K562 (cell line): ENCODE results near the gene NRCAM. TPM values are rescaled to one million over a fixed set of nuclear protein-coding genes. Genes with fewer than 3 reads are reported as not detected.

Experiments
- ATAC-seq: fragments of 200-7000 bp; cut with Tn5 transposase; 3 replicates; pipeline ENCODE4 v1.9.1; 2020; ENCODE audit warnings: moderate library complexity
- BruUV-seq: library from RNA; stranded (reverse); fragments of 400-500 nt; replicated peaks from 2 replicates; lab custom pipeline; 2021; lab: Mats Ljungman, UMichigan
- CTCF ChIA-PET: fragments of 300-600 bp; formaldehyde crosslinking; extraction: SDS; loops from one replicate; lab custom pipeline; 2021; ENCODE audit warnings: low intra/inter-chr PET ratio; lab: Yijun Ruan, JAX
- POLR2A ChIA-PET: fragments of 300-600, 350-650 bp; sonication (Branson Sonifier 250); formaldehyde crosslinking; extraction: SDS; loops from one replicate; lab custom pipeline; 2021; ENCODE audit warnings: antibody characterized with exemption, inconsistent platforms; lab: Yijun Ruan, JAX
- DNase-seq, 4 experiments: peaks; one replicate each; pipeline versions ENCODE4 v3.0.0 to v3.0.0-alpha.2; 2011 to 2018; ENCODE audit warnings: low spot score in 3 of 4, mixed read lengths in 3 of 4; ENCODE audit errors: extremely low read depth in 1 of 4
- FAIRE-seq: peaks from 2 replicates; lab custom pipeline; 2011; peaks lifted over from hg19 to GRCh38; lab: Jason Lieb, UNC
- H2AFZ ChIP-seq: 2 replicates; pipeline ENCODE4 v1.6.0; 2011; ENCODE audit warnings: low read depth, low read length, control low read depth, inconsistent platforms
- H3K27ac ChIP-seq: fragments of 200-600 bp; 3 replicates; pipeline ENCODE4 v1.8.0; 2011; ENCODE audit warnings: low read depth, mild to moderate bottlenecking, control low read depth, inconsistent platforms, low read length, moderate library complexity, mixed read lengths; ENCODE audit errors: extremely low read depth
- H3K27me3 ChIP-seq, 2 experiments: fragments of 300-600 bp in 1 of 2; 2 replicates in 1 of 2; 3 replicates in 1 of 2; pipeline versions ENCODE4 v1.6.0 to v1.8.0; 2011; ENCODE audit warnings: inconsistent platforms in 2 of 2, low read length in 2 of 2, mild to moderate bottlenecking in 1 of 2, mixed read lengths in 1 of 2, moderate library complexity in 1 of 2; ENCODE audit not compliant: control insufficient read depth in 2 of 2, insufficient read depth in 2 of 2
- H3K36me3 ChIP-seq: fragments of 300-600 bp; 3 replicates; pipeline ENCODE4 v1.8.0; 2011; ENCODE audit warnings: mild to moderate bottlenecking, low read length, inconsistent platforms; ENCODE audit not compliant: control insufficient read depth, insufficient read depth
- H3K4me1 ChIP-seq, 2 experiments: fragments of 200-600 bp in 1 of 2; replicated peaks in 1 of 2; 2 replicates in 1 of 2; 3 replicates in 1 of 2; pipeline versions ENCODE4 v1.5.1 to v1.8.0; 2011; ENCODE audit warnings: inconsistent platforms in 2 of 2, low read length in 2 of 2, mild to moderate bottlenecking in 1 of 2, mixed read lengths in 1 of 2, moderate library complexity in 1 of 2; ENCODE audit not compliant: control insufficient read depth in 2 of 2, insufficient read depth in 2 of 2
- H3K4me2 ChIP-seq: 2 replicates; pipeline ENCODE4 v1.6.1; 2011; ENCODE audit warnings: low read length, control low read depth, inconsistent platforms, mixed read lengths; ENCODE audit not compliant: insufficient read depth
- H3K4me3 ChIP-seq: fragments of 200-600 bp; sonication (generic), shearing (Covaris generic); 2 replicates; pipeline ENCODE4 v1.5.1; 2016; ENCODE audit warnings: control low read depth, inconsistent platforms
- H3K79me2 ChIP-seq: fragments of 200-600 bp; 3 replicates; pipeline ENCODE4 v1.8.0; 2011; ENCODE audit warnings: low read length, inconsistent platforms; ENCODE audit not compliant: control insufficient read depth, insufficient read depth
- H3K9ac ChIP-seq, 2 experiments: 2 replicates each; pipeline versions ENCODE4 v1.6.0 to v1.6.1; 2011; ENCODE audit warnings: low read depth in 2 of 2, low read length in 2 of 2, control low read depth in 1 of 2, inconsistent platforms in 1 of 2, mild to moderate bottlenecking in 1 of 2, mixed read lengths in 1 of 2; ENCODE audit not compliant: insufficient read depth in 1 of 2
- H3K9me1 ChIP-seq: one replicate; pipeline ENCODE4 v1.6.0; 2011; ENCODE audit warnings: inconsistent platforms, mild to moderate bottlenecking, low read length, moderate library complexity; ENCODE audit not compliant: control insufficient read depth, insufficient read depth
- H3K9me3 ChIP-seq: replicated peaks from 2 replicates; pipeline ENCODE4 v1.5.1; 2011; ENCODE audit warnings: low read depth, low read length, inconsistent platforms; ENCODE audit not compliant: control insufficient read depth, insufficient read depth
- H4K20me1 ChIP-seq: replicated peaks from 2 replicates; pipeline ENCODE4 v1.6.1; 2011; ENCODE audit warnings: low read length, inconsistent platforms, mixed read lengths; ENCODE audit not compliant: control insufficient read depth, insufficient read depth
- CBX3 ChIP-seq, 2 experiments: IDR thresholded peaks; 1 replicate in 1 of 2; 2 replicates in 1 of 2; pipeline ENCODE4 v1.6.1; 2012; ENCODE audit warnings: inconsistent platforms in 2 of 2, low read length in 2 of 2, borderline replicate concordance in 1 of 2, control low read depth in 1 of 2
- HNRNPH1 ChIP-seq: fragments of 200-400 bp; formaldehyde crosslinking; optimal IDR thresholded peaks from 2 replicates; pipeline ENCODE3; 2017; ENCODE audit warnings: low read depth, mild to moderate bottlenecking, low read length, moderate library complexity
- MAFG ChIP-seq: fragments of 450-650 bp; conservative IDR thresholded peaks from 2 replicates; pipeline ENCODE4 v1.6.1; 2016; ENCODE audit warnings: missing genetic modification characterization, missing compliant biosample characterization
- MYNN ChIP-seq, 2 experiments: sonication (generic); formaldehyde crosslinking in 1 of 2; IDR thresholded peaks; 2 replicates each; pipeline versions ENCODE4 v1.5.0 to v1.6.1; 2016 to 2020; ENCODE audit warnings: antibody characterized with exemption in 1 of 2, missing genetic modification reagents in 1 of 2
- SRF ChIP-seq, 2 experiments: fragments of 250-450, 450-650 bp in 1 of 2; sonication (Bioruptor Pico) in 1 of 2; sonication (generic) in 1 of 2; formaldehyde crosslinking; IDR thresholded peaks; 2 replicates each; pipeline versions ENCODE4 v1.5.0 to v1.5.1; 2020 to 2022; ENCODE audit warnings: mild to moderate bottlenecking in 1 of 2, missing genetic modification reagents in 1 of 2
- SRSF7 ChIP-seq: fragments of 200-400 bp; formaldehyde crosslinking; optimal IDR thresholded peaks from 2 replicates; pipeline ENCODE3; 2017; ENCODE audit warnings: mild to moderate bottlenecking, low read depth, low read length
- ZC3H8 ChIP-seq: fragments of 450-650 bp; IDR thresholded peaks from 2 replicates; pipeline ENCODE4 v1.6.1; 2017
- WGBS: fragments of 100-300 bp; shearing (Covaris generic); methylation state at CpG from one replicate; pipeline ENCODE4 v1.1.6; 2016; ENCODE audit warnings: low coverage, mixed read lengths; ENCODE audit not compliant: insufficient coverage; ENCODE audit errors: missing lambda C conversion rate; 5-methylcytosine and 5-hydroxymethylcytosine counted together
- in situ Hi-C: fragments of 300-500 bp; cut with MboI; formaldehyde crosslinking; loops from 4 replicates; pipeline ENCODE4 v1.15.0; 2018; ENCODE audit warnings: inconsistent platforms, mixed read lengths
- intact Hi-C: fragments of 100-400 bp; cut with micrococcal nuclease; formaldehyde crosslinking; loops from 2 replicates; pipeline ENCODE4 v1.14.2; 2022
- polyA plus RNA-seq, 8 experiments: library from polyadenylated mRNA; depleted of rRNA in 4 of 8; stranded (reverse) in 5 of 8; unstranded in 3 of 8; fragments of >200 nt; fragmentation: Nextera tagmentation in 2 of 8; fragmentation: Illumina TruSeq in 1 of 8; extraction: Ambion mirVana in 2 of 8; extraction: Trizol in 1 of 8; gene quantifications; 2 replicates each; pipeline versions ENCODE4 v1.2.1 to v1.2.3, GENCODE V29; 2011 to 2014; ENCODE audit warnings: inconsistent platforms in 1 of 8, missing spikeins in 1 of 8
- total RNA-seq, 7 experiments: library from RNA; depleted of rRNA in 6 of 7; stranded (reverse); fragments of >200 nt in 6 of 7; fragmentation: Illumina TruSeq in 2 of 7; extraction: Trizol in 2 of 7; gene quantifications; 2 replicates each; pipeline versions ENCODE4 v1.2.1 to v1.2.3, GENCODE V29; 2011 to 2021; ENCODE audit warnings: low replicate concordance in 1 of 7
- TF ChIP-seq, protein P1 (sequence below): fragments of 450-650 bp; formaldehyde crosslinking; IDR thresholded peaks from 2 replicates; pipeline ENCODE4 v1.4.0; 2020; ENCODE audit warnings: mild to moderate bottlenecking, mixed read lengths

The NRCAM gene
- total and polyA plus RNA-seq, 9 of the 15 experiments (the other 6 are each of a cell fraction or from before 2014, with no cell fraction given), result 0.03 to 0.54 (median 0.12) TPM; not detected in 1

DNA sequence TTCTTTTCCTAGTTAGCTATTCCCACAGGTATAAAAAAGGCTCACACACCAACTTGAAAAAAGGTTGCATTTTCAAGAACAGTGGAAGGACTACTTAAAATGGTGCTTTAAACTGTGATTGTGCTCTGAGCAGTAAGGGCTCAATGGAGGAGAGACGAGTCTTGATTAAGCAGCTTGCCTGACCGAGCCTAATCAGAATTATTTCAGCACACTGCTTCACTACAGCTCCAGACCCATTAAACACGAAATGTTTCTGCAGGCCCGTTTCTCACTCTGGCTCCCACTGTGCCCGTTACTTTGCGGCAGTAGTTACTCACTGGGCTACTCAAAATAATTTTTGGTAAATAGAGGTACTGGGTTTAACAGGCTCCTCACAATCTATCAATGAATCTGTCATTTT is 126.0 kb downstream of the NRCAM start (continued):
- TF ChIP-seq SRF (CRISPR knock-in tag; IDR thresholded peaks at IDR 0.05) (no peak), MAFG (tag) (no peak), MYNN (IDR thresholded peaks at IDR 0.05) (no peak), MYNN (CRISPR knock-in tag; IDR thresholded peaks at IDR 0.05) (no peak), SRSF7 (no peak), ZC3H8 (no peak), CBX3 (IDR thresholded peaks at IDR 0.05; ENCODE audit: borderline replicate concordance in 1 of 2, low read length in 2 of 2) (no peak)

DNA sequence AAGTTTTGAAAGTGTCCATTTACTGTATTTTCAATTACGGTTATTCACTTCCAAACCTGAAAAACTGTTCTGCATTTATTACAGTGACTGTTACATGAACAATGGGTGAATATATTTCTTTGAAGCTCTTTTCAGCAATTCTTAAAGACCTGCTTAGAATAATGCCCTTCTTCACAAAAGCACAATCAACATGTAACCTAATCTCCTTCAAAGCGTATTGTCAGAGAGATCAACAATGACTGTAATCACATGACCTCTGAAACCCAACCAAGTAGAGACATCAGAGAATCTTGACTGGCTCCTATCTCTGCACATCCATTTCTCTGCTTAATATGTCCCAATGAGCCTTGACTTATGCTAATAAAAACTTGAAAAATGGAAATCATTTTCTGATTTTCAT is 126.7 kb downstream of the NRCAM start:
- TF ChIP-seq, protein P1, sequence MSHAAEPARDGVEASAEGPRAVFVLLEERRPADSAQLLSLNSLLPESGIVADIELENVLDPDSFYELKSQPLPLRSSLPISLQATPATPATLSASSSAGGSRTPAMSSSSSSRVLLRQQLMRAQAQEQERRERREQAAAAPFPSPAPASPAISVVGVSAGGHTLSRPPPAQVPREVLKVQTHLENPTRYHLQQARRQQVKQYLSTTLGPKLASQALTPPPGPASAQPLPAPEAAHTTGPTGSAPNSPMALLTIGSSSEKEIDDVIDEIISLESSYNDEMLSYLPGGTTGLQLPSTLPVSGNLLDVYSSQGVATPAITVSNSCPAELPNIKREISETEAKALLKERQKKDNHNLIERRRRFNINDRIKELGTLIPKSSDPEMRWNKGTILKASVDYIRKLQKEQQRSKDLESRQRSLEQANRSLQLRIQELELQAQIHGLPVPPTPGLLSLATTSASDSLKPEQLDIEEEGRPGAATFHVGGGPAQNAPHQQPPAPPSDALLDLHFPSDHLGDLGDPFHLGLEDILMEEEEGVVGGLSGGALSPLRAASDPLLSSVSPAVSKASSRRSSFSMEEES (CRISPR knock-in tag), result peak; percentile 79
- no peak for TF ChIP-seq HNRNPH1
- Histone ChIP-seq H3K4me3 (no peak overlapping the region), H3K9me3 (no peaks in the 10 kb centered on the region), H4K20me1 (no peaks in the 10 kb centered on the region), H3K4me1 (no peaks in the 10 kb centered on the region), H3K36me3 (no peaks in the 10 kb centered on the region), H3K27me3 (no peaks in the 10 kb centered on the region; a peak in 2 of 5 replicates), H2AFZ (no peak overlapping the region), H3K9ac (no peak overlapping the region), H3K27ac (no peak overlapping the region), H3K4me2 (no peak overlapping the region), H3K9me1 (no peaks in the 10 kb centered on the region), H3K79me2 (no peaks in the 10 kb centered on the region)
- no peak for ATAC-seq
- intact Hi-C loops, result no loop called here
- POLR2A ChIA-PET, result interaction anchor here (0.7 kb wide), 1 partner anchor 24 kb away, joined by 3 read pairs; no protein-coding TSS in a partner anchor
- no peak for DNase-seq
- FAIRE-seq, result no peak
- CTCF ChIA-PET, result no interaction called here
- BruUV-seq, result no TSS peak
- WGBS, result 11% methylated on average over 2 of the region's 2 CpGs
- in situ Hi-C loops, result no loop called here
